HepG2 (cell line): Measurements from ENCODE around the gene PSKH1. TPM values are rescaled to one million over a fixed set of nuclear protein-coding genes. Genes with fewer than 3 reads are reported as not detected.

ENCODE experiments used
- BORCS8-MEF2B ChIP-seq: sonication (generic); formaldehyde crosslinking; IDR thresholded peaks from 2 replicates; pipeline ENCODE4 v1.8.0; 2022; ENCODE audit warnings: mild to moderate bottlenecking, missing genetic modification reagents
- EP300 ChIP-seq, 3 experiments: sonication (generic) in 1 of 3; formaldehyde crosslinking in 1 of 3; IDR thresholded peaks; 2 replicates each; pipeline versions ENCODE4 v1.5.1 to v1.6.1; 2011 to 2020; ENCODE audit warnings: low read depth in 2 of 3, low read length in 2 of 3, borderline replicate concordance in 1 of 3, improper control_type of control experiment in 1 of 3, mild to moderate bottlenecking in 1 of 3, missing genetic modification reagents in 1 of 3, moderate library complexity in 1 of 3
- HNRNPUL1 ChIP-seq: fragments of 200-400 bp; formaldehyde crosslinking; IDR thresholded peaks from 2 replicates; pipeline ENCODE4 v1.6.1; 2017; ENCODE audit warnings: low read depth, mild to moderate bottlenecking, low read length, moderate library complexity
- HOXA3 ChIP-seq: sonication (generic); formaldehyde crosslinking; IDR thresholded peaks from 2 replicates; pipeline ENCODE4 v1.5.0; 2020; ENCODE audit warnings: missing genetic modification reagents
- HOXA7 ChIP-seq: sonication (generic); formaldehyde crosslinking; IDR thresholded peaks from 2 replicates; pipeline ENCODE4 v1.8.1; 2022; ENCODE audit warnings: mild to moderate bottlenecking, missing genetic modification reagents, moderate library complexity
- ISL2 ChIP-seq: sonication (generic); formaldehyde crosslinking; IDR thresholded peaks from 2 replicates; pipeline ENCODE4 v1.5.0; 2020; ENCODE audit warnings: missing genetic modification reagents
- KMT2A ChIP-seq: sonication (generic); formaldehyde crosslinking; IDR thresholded peaks from 2 replicates; pipeline ENCODE4 v1.4.0; 2020; ENCODE audit warnings: missing genetic modification reagents
- MEIS1 ChIP-seq: sonication (generic); formaldehyde crosslinking; IDR thresholded peaks from 2 replicates; pipeline ENCODE4 v1.9.0; 2021; ENCODE audit warnings: mild to moderate bottlenecking, missing genetic modification reagents, moderate library complexity, borderline replicate concordance
- NBN ChIP-seq: fragments of 450-650 bp; conservative IDR thresholded peaks from 2 replicates; pipeline ENCODE4 v1.6.1; 2017
- NCOR1 ChIP-seq: fragments of 200-600 bp; sonication (generic); IDR thresholded peaks from 2 replicates; pipeline ENCODE4 v1.7.0; 2017; ENCODE audit warnings: antibody characterized with exemption, low read length, borderline replicate concordance
- NFKBIZ ChIP-seq: IDR thresholded peaks from 2 replicates; pipeline ENCODE4 v1.6.1; 2018; ENCODE audit warnings: missing genetic modification reagents, missing compliant biosample characterization
- PAWR ChIP-seq: sonication (generic); formaldehyde crosslinking; IDR thresholded peaks from 2 replicates; pipeline ENCODE4 v1.4.0; 2020; ENCODE audit warnings: missing genetic modification reagents, mild to moderate bottlenecking, borderline replicate concordance
- RBM39 ChIP-seq: fragments of 200-400 bp; formaldehyde crosslinking; IDR thresholded peaks from one replicate; pipeline ENCODE4 v1.6.1; 2018; ENCODE audit warnings: antibody characterized with exemption, mild to moderate bottlenecking, low read depth, low read length; ENCODE audit not compliant: poor library complexity, severe bottlenecking
- RFXANK ChIP-seq: IDR thresholded peaks from 2 replicates; pipeline ENCODE4 v1.6.1; 2016
- SKI ChIP-seq: fragments of 450-650 bp; IDR thresholded peaks from one replicate; pipeline ENCODE4 v1.6.1; 2018; ENCODE audit warnings: mild to moderate bottlenecking; ENCODE audit not compliant: partially characterized antibody
- SP2 ChIP-seq: sonication (generic); formaldehyde crosslinking; IDR thresholded peaks from 2 replicates; pipeline ENCODE4 v1.5.1; 2020; ENCODE audit warnings: mild to moderate bottlenecking, missing genetic modification reagents
- TEAD2 ChIP-seq: sonication (generic); formaldehyde crosslinking; IDR thresholded peaks from 2 replicates; pipeline ENCODE4 v1.9.0; 2021; ENCODE audit warnings: missing genetic modification reagents
- THYN1 ChIP-seq: sonication (generic); formaldehyde crosslinking; IDR thresholded peaks from 2 replicates; pipeline ENCODE4 v1.8.1; 2023; ENCODE audit warnings: low read depth, mild to moderate bottlenecking, moderate library complexity, missing genetic modification reagents, borderline replicate concordance
- ZNF256 ChIP-seq: sonication (generic); formaldehyde crosslinking; conservative IDR thresholded peaks from 2 replicates; pipeline ENCODE4 v1.4.0; 2020; ENCODE audit warnings: missing genetic modification reagents
- ZNF354B ChIP-seq: sonication (generic); formaldehyde crosslinking; IDR thresholded peaks from 2 replicates; pipeline ENCODE4 v1.8.0; 2022; ENCODE audit warnings: mild to moderate bottlenecking, missing genetic modification reagents
- ZNF546 ChIP-seq: sonication (generic); formaldehyde crosslinking; conservative IDR thresholded peaks from 2 replicates; pipeline ENCODE4 v1.8.1; 2023; ENCODE audit warnings: mild to moderate bottlenecking, missing genetic modification reagents
- ZNF776 ChIP-seq: sonication (generic); formaldehyde crosslinking; IDR thresholded peaks from 2 replicates; pipeline ENCODE4 v1.4.0; 2020; ENCODE audit warnings: mild to moderate bottlenecking, missing genetic modification reagents
- polyA plus RNA-seq, 8 experiments: library from polyadenylated mRNA; depleted of rRNA in 3 of 8; stranded (reverse) in 7 of 8; unstranded in 1 of 8; fragments of >200 nt; fragmentation: Illumina TruSeq in 4 of 8; extraction: Trizol in 4 of 8; gene quantifications; 2 replicates each; pipeline versions ENCODE4 v1.2.1 to v1.2.3, GENCODE V29; 2011 to 2016; ENCODE audit warnings: low read depth in 4 of 8, missing spikeins in 1 of 8, mixed read lengths in 1 of 8; ENCODE audit not compliant: insufficient read depth in 1 of 8
- total RNA-seq, 5 experiments: library from RNA; depleted of rRNA; stranded (reverse); fragments of >200 nt; fragmentation: Illumina TruSeq; extraction: Trizol; gene quantifications; 2 replicates each; pipeline ENCODE4 v1.2.3, GENCODE V29; 2016; ENCODE audit warnings: low read depth in 1 of 5
- TF ChIP-seq, protein P1 (sequence below): sonication (generic); formaldehyde crosslinking; IDR thresholded peaks from 2 replicates; pipeline ENCODE4 v1.4.0; 2020; ENCODE audit warnings: missing genetic modification reagents
- TF ChIP-seq, protein P2 (sequence below): sonication (generic); formaldehyde crosslinking; IDR thresholded peaks from 2 replicates; pipeline ENCODE4 v1.5.1; 2020; ENCODE audit warnings: missing genetic modification reagents, mild to moderate bottlenecking, borderline replicate concordance
- TF ChIP-seq, protein P3 (sequence below): sonication (generic); formaldehyde crosslinking; IDR thresholded peaks from 2 replicates; pipeline ENCODE4 v1.4.0; 2020; ENCODE audit warnings: mild to moderate bottlenecking, missing genetic modification reagents

Gene PSKH1
- total and polyA plus RNA-seq, 2 of the 13 experiments (the other 11 are each of a cell fraction or from before 2014, with no cell fraction given) = 8.4 to 19.1 TPM

DNA sequence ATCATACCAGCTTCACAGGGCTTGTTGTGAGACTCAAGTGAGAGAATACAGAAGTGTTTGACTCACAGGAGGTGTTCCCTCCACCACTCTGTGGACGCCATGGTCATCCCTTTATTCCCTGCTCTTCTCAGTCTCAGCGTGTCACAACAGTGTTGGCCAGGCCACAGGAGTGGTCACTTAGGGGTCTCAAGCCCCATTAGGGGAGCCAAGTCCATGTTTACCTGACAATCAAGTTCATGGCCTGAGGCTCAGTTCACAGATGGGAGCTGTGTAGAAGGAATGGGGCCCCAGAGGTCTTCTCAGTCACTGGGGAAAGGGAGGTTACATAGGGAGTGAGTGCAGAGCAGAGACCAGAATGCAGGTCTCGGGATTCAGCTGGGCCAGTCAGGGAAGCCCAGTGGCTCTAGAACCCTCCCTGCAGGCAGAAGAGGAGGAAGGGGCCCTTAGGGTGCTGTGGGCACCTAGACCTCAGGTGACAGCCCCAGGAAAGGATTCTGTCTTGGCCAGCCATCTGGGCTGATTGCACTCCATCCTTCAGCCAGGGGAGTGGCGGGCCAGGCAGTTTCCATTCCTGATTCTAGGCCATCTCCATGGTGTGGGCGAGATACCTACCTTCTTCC lies 36.0 kb upstream of the PSKH1 start (continued):
- TF ChIP-seq HOXA3 (CRISPR knock-in tag) (no peak), SP2 (CRISPR knock-in tag) (no peak), ZNF776 (CRISPR knock-in tag) (no peak), ZNF546 (CRISPR knock-in tag) (no peak), RBM39 (no peak), HNRNPUL1 (no peak), BORCS8-MEF2B (no peak), SKI (peak; percentile 71), ZNF256 (CRISPR knock-in tag) (no peak), ISL2 (CRISPR knock-in tag) (no peak), NBN (no peak), ZNF354B (CRISPR knock-in tag) (no peak), NCOR1 (peak; percentile 40), TEAD2 (CRISPR knock-in tag) (no peak), KMT2A (CRISPR knock-in tag) (no peak), THYN1 (CRISPR knock-in tag) (no peak), EP300 (IDR thresholded peaks at IDR 0.05; ENCODE audit: low read depth in 2 of 2, low read length in 2 of 2) (no peak), EP300 (CRISPR knock-in tag; IDR thresholded peaks at IDR 0.05; ENCODE audit: borderline replicate concordance) (no peak), HOXA7 (CRISPR knock-in tag) (no peak), NFKBIZ (CRISPR knock-in tag) (no peak), PAWR (CRISPR knock-in tag) (no peak), MEIS1 (0 out of 2 replicates have a peak, but pooled peaks have one; percentile 15), RFXANK (CRISPR knock-in tag) (no peak)
- TF ChIP-seq, protein P1, sequence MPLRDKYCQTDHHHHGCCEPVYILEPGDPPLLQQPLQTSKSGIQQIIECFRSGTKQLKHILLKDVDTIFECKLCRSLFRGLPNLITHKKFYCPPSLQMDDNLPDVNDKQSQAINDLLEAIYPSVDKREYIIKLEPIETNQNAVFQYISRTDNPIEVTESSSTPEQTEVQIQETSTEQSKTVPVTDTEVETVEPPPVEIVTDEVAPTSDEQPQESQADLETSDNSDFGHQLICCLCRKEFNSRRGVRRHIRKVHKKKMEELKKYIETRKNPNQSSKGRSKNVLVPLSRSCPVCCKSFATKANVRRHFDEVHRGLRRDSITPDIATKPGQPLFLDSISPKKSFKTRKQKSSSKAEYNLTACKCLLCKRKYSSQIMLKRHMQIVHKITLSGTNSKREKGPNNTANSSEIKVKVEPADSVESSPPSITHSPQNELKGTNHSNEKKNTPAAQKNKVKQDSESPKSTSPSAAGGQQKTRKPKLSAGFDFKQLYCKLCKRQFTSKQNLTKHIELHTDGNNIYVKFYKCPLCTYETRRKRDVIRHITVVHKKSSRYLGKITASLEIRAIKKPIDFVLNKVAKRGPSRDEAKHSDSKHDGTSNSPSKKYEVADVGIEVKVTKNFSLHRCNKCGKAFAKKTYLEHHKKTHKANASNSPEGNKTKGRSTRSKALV (CRISPR knock-in tag) = no peak
- TF ChIP-seq, protein P2, sequence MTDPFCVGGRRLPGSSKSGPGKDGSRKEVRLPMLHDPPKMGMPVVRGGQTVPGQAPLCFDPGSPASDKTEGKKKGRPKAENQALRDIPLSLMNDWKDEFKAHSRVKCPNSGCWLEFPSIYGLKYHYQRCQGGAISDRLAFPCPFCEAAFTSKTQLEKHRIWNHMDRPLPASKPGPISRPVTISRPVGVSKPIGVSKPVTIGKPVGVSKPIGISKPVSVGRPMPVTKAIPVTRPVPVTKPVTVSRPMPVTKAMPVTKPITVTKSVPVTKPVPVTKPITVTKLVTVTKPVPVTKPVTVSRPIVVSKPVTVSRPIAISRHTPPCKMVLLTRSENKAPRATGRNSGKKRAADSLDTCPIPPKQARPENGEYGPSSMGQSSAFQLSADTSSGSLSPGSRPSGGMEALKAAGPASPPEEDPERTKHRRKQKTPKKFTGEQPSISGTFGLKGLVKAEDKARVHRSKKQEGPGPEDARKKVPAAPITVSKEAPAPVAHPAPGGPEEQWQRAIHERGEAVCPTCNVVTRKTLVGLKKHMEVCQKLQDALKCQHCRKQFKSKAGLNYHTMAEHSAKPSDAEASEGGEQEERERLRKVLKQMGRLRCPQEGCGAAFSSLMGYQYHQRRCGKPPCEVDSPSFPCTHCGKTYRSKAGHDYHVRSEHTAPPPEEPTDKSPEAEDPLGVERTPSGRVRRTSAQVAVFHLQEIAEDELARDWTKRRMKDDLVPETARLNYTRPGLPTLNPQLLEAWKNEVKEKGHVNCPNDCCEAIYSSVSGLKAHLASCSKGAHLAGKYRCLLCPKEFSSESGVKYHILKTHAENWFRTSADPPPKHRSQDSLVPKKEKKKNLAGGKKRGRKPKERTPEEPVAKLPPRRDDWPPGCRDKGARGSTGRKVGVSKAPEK (CRISPR knock-in tag) = no peak
- TF ChIP-seq, protein P3, sequence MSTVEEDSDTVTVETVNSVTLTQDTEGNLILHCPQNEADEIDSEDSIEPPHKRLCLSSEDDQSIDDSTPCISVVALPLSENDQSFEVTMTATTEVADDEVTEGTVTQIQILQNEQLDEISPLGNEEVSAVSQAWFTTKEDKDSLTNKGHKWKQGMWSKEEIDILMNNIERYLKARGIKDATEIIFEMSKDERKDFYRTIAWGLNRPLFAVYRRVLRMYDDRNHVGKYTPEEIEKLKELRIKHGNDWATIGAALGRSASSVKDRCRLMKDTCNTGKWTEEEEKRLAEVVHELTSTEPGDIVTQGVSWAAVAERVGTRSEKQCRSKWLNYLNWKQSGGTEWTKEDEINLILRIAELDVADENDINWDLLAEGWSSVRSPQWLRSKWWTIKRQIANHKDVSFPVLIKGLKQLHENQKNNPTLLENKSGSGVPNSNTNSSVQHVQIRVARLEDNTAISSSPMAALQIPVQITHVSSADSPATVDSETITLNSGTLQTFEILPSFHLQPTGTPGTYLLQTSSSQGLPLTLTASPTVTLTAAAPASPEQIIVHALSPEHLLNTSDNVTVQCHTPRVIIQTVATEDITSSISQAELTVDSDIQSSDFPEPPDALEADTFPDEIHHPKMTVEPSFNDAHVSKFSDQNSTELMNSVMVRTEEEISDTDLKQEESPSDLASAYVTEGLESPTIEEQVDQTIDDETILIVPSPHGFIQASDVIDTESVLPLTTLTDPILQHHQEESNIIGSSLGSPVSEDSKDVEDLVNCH (CRISPR knock-in tag) = no peak
